K562 (cell line): ENCODE data around the gene MAST3.

ENCODE experiments used
- BRCA1 ChIP-seq, 2 experiments: fragments of 450-650 bp in 1 of 2; sonication (generic) in 1 of 2; formaldehyde crosslinking in 1 of 2; IDR thresholded peaks; 2 replicates each; pipeline versions ENCODE4 v1.5.0 to v1.6.1; 2017 to 2020; ENCODE audit warnings: mild to moderate bottlenecking in 1 of 2, missing genetic modification reagents in 1 of 2
- BRF2 ChIP-seq: IDR thresholded peaks from 3 replicates; pipeline ENCODE4 v1.6.1; 2011; ENCODE audit warnings: borderline replicate concordance, mild to moderate bottlenecking; ENCODE audit not compliant: insufficient read length, insufficient read depth
- CBFA2T2 ChIP-seq: fragments of 450-650 bp; conservative IDR thresholded peaks from 2 replicates; pipeline ENCODE4 v1.6.1; 2017; ENCODE audit warnings: mild to moderate bottlenecking
- CTCF ChIP-seq, 3 experiments: IDR thresholded peaks in 2 of 3; conservative IDR thresholded peaks in 1 of 3; 2 replicates each; pipeline ENCODE4 v1.5.1; 2011 to 2012; ENCODE audit warnings: low read length in 3 of 3, mild to moderate bottlenecking in 3 of 3, control low read depth in 2 of 3, improper control_type of control experiment in 1 of 3, inconsistent platforms in 1 of 3, low read depth in 1 of 3, mixed read lengths in 1 of 3, moderate library complexity in 1 of 3; ENCODE audit not compliant: insufficient read depth in 2 of 3
- ETV1 ChIP-seq: fragments of 450-650 bp; conservative IDR thresholded peaks from 2 replicates; pipeline ENCODE4 v1.6.1; 2016; ENCODE audit warnings: missing genetic modification characterization, control low read depth, low read depth, missing compliant biosample characterization
- HDAC2 ChIP-seq: fragments of 450-650 bp; IDR thresholded peaks from 2 replicates; pipeline ENCODE4 v1.6.1; 2016; ENCODE audit warnings: mild to moderate bottlenecking
- YY1 ChIP-seq, 3 experiments: IDR thresholded peaks; 2 replicates each; pipeline ENCODE4 v1.6.1; 2011; ENCODE audit warnings: low read length in 2 of 3, mild to moderate bottlenecking in 2 of 3, moderate library complexity in 2 of 3, borderline replicate concordance in 1 of 3, control low read depth in 1 of 3, low read depth in 1 of 3; ENCODE audit not compliant: insufficient read depth in 3 of 3, insufficient replicate concordance in 2 of 3, control insufficient read depth in 1 of 3, insufficient read length in 1 of 3; ENCODE audit errors: extremely low read depth in 1 of 3
- ZNF140 ChIP-seq: fragments of 250-450 bp; sonication (Bioruptor Pico); IDR thresholded peaks from 2 replicates; pipeline ENCODE4 v1.8.0; 2021; ENCODE audit warnings: moderate library complexity, mild to moderate bottlenecking, inconsistent platforms
- ZNF174 ChIP-seq: fragments of 250-450 bp; sonication (Bioruptor Pico); IDR thresholded peaks from 2 replicates; pipeline ENCODE4 v1.4.0; 2020; ENCODE audit warnings: mild to moderate bottlenecking

- TF ChIP-seq HDAC2 (no peak), BRF2 (no peak), ETV1 (tag) (no peak), ZNF140 (CRISPR knock-in tag) (no peak), BRCA1 (IDR thresholded peaks at IDR 0.05) (no peak), BRCA1 (CRISPR knock-in tag; IDR thresholded peaks at IDR 0.05) (no peak), CBFA2T2 (no peak), YY1 (IDR thresholded peaks at IDR 0.05; ENCODE audit: borderline replicate concordance in 1 of 3, control insufficient read depth in 1 of 3, extremely low read depth in 1 of 3, insufficient read depth in 3 of 3, insufficient read length in 1 of 3, insufficient replicate concordance in 2 of 3, low read depth in 1 of 3, low read length in 2 of 3) (no peak), CTCF (IDR thresholded peaks at IDR 0.05 in 2 of 3, conservative IDR thresholded peaks at IDR 0.05 in 1 of 3; ENCODE audit: insufficient read depth in 2 of 3, low read depth in 1 of 3, low read length in 3 of 3) (no peak), ZNF174 (CRISPR knock-in tag) (no peak)
Observed at GRCh38 chr19:18143902-18144301, 46.3 kb downstream of the MAST3 start.
